Neural cell (in vitro differentiated cells): ENCODE data around the gene SESN1. TPM values are rescaled to one million over a fixed set of nuclear protein-coding genes. Genes with fewer than 3 reads are reported as not detected.

ENCODE experiments used
- H2AFZ ChIP-seq: fragments of 200-600, 300-800 bp; sonication (generic), shearing (Covaris generic); 2 replicates; pipeline ENCODE4 v1.6.0; 2014; ENCODE audit warnings: low read depth, mild to moderate bottlenecking, antibody characterized with exemption, low read length, moderate library complexity
- H3F3A ChIP-seq: fragments of 200-600 bp; shearing (Covaris generic); 2 replicates; pipeline ENCODE4 v1.6.1; 2016; ENCODE audit warnings: mild to moderate bottlenecking, moderate library complexity, mixed read lengths, antibody characterized with exemption, low read length; ENCODE audit not compliant: insufficient read depth, poor library complexity, severe bottlenecking
- H3K27ac ChIP-seq: fragments of 200-600, 300-800 bp; sonication (generic), shearing (Covaris generic); 2 replicates; pipeline ENCODE4 v1.5.1; 2014; ENCODE audit warnings: mild to moderate bottlenecking, low read length, moderate library complexity
- H3K27me3 ChIP-seq: fragments of 300-800, 200-600 bp; sonication (generic), shearing (Covaris generic); 2 replicates; pipeline ENCODE4 v1.6.0; 2014; ENCODE audit warnings: mild to moderate bottlenecking, low read depth, low read length, moderate library complexity; ENCODE audit not compliant: insufficient read depth
- H3K36me3 ChIP-seq: fragments of 300-800, 200-600 bp; sonication (generic), shearing (Covaris generic); 2 replicates; pipeline ENCODE4 v1.5.1; 2014; ENCODE audit warnings: mild to moderate bottlenecking, antibody characterized with exemption, low read length, moderate library complexity; ENCODE audit not compliant: insufficient read depth
- H3K4me2 ChIP-seq: fragments of 300-800, 200-600 bp; sonication (generic), shearing (Covaris generic); 2 replicates; pipeline ENCODE4 v1.6.0; 2014; ENCODE audit warnings: mild to moderate bottlenecking, low read length
- H3K4me3 ChIP-seq: fragments of 300-800, 200-600 bp; sonication (generic), shearing (Covaris generic); 2 replicates; pipeline ENCODE4 v1.5.1; 2014; ENCODE audit warnings: mild to moderate bottlenecking, low read length, moderate library complexity
- H3K79me2 ChIP-seq: fragments of 200-600 bp; shearing (Covaris generic); replicated peaks from 2 replicates; pipeline ENCODE4 v1.6.0; 2014; ENCODE audit warnings: mild to moderate bottlenecking, low read length, moderate library complexity; ENCODE audit not compliant: insufficient read depth
- H3K9ac ChIP-seq: fragments of 300-800, 200-600 bp; sonication (generic), shearing (Covaris generic); 2 replicates; pipeline ENCODE4 v1.6.1; 2016; ENCODE audit warnings: mild to moderate bottlenecking, low read length, mixed read lengths
- H3K9me2 ChIP-seq: fragments of 200-600 bp; shearing (Covaris generic); 2 replicates; pipeline ENCODE4 v1.6.1; 2016; ENCODE audit warnings: mild to moderate bottlenecking, low read length, mixed read lengths; ENCODE audit not compliant: insufficient read depth
- H3K9me3 ChIP-seq: fragments of 200-600, 300-800 bp; sonication (generic), shearing (Covaris generic); 2 replicates; pipeline ENCODE4 v1.6.1; 2016; ENCODE audit warnings: mild to moderate bottlenecking, mixed run types, low read length, moderate library complexity, mixed read lengths
- H4K20me1 ChIP-seq: fragments of 200-600 bp; shearing (Covaris generic); 2 replicates; pipeline ENCODE4 v1.6.1; 2016; ENCODE audit warnings: mild to moderate bottlenecking, mixed run types; ENCODE audit not compliant: insufficient read depth
- CTCF ChIP-seq: fragments of 450-650 bp; IDR thresholded peaks from 2 replicates; pipeline ENCODE4 v1.5.1; 2014; ENCODE audit warnings: antibody characterized with exemption, mild to moderate bottlenecking, moderate library complexity; ENCODE audit not compliant: poor library complexity, severe bottlenecking
- EP300 ChIP-seq: fragments of 450-650 bp; conservative IDR thresholded peaks from 2 replicates; pipeline ENCODE4 v1.6.1; 2014; ENCODE audit warnings: antibody characterized with exemption, mild to moderate bottlenecking, moderate library complexity; ENCODE audit not compliant: poor library complexity, severe bottlenecking
- EZH2 ChIP-seq: fragments of 200-600, 300-800 bp; shearing (Covaris generic), sonication (generic); IDR thresholded peaks from 2 replicates; pipeline ENCODE4 v1.6.1; 2014; ENCODE audit warnings: antibody characterized with exemption, low read length, borderline replicate concordance, mild to moderate bottlenecking; ENCODE audit not compliant: insufficient read depth, poor library complexity, severe bottlenecking
- MXI1 ChIP-seq: fragments of 450-650 bp; conservative IDR thresholded peaks from 2 replicates; pipeline ENCODE4 v1.6.1; 2014; ENCODE audit warnings: antibody characterized with exemption, mild to moderate bottlenecking; ENCODE audit not compliant: poor library complexity, severe bottlenecking
- POLR2AphosphoS5 ChIP-seq: IDR thresholded peaks from 2 replicates; pipeline ENCODE4 v1.6.1; 2012
- RAD21 ChIP-seq: fragments of 450-650 bp; conservative IDR thresholded peaks from 2 replicates; pipeline ENCODE4 v1.6.1; 2014; ENCODE audit warnings: antibody characterized with exemption, mild to moderate bottlenecking, moderate library complexity
- REST ChIP-seq: IDR thresholded peaks from 2 replicates; pipeline ENCODE4 v1.6.1; 2012; ENCODE audit warnings: borderline replicate concordance
- SMC3 ChIP-seq: fragments of 450-650 bp; conservative IDR thresholded peaks from 2 replicates; pipeline ENCODE4 v1.6.1; 2014; ENCODE audit warnings: antibody characterized with exemption, mild to moderate bottlenecking, moderate library complexity; ENCODE audit not compliant: poor library complexity
- TAF1 ChIP-seq: IDR thresholded peaks from 2 replicates; pipeline ENCODE4 v1.6.1; 2012; ENCODE audit warnings: low read depth
- polyA plus RNA-seq: library from polyadenylated mRNA; depleted of rRNA; stranded (reverse); fragments of >200 nt; gene quantifications from 2 replicates; pipeline ENCODE4 v1.2.3, GENCODE V29; 2014

The SESN1 gene
- polyA plus RNA-seq, 1 donor from 2014 or later, result 46.4 TPM

GRCh38 chr6:109009962-109010704, 84.5 kb downstream of the SESN1 start:
- Histone ChIP-seq H3K9me2 (no peaks in the 10 kb centered on the region), H2AFZ (peak overlapping the region; percentile 78), H3K79me2 (peaks cover 16% of the 10 kb centered on the region), H3F3A (no peaks in the 10 kb centered on the region), H3K9me3 (no peaks in the 10 kb centered on the region), H3K9ac (peak overlapping the region; percentile 78), H3K4me3 (peak overlapping the region; percentile 87), H3K4me2 (peak overlapping the region; percentile 42), H3K36me3 (no peaks in the 10 kb centered on the region), H4K20me1 (no peaks in the 10 kb centered on the region), H3K27ac (peak overlapping the region; percentile 54), H3K27me3 (no peaks in the 10 kb centered on the region)
- TF ChIP-seq CTCF, result no peak
- no peak for TF ChIP-seq REST
- no peak for TF ChIP-seq SMC3
- no peak for TF ChIP-seq RAD21
- TF ChIP-seq EP300, result no peak
- no peak for TF ChIP-seq TAF1
- TF ChIP-seq EZH2, result no peak
- no peak for TF ChIP-seq POLR2AphosphoS5
- no peak for TF ChIP-seq MXI1

GRCh38 chr6:109009236-109009961, 85.2 kb downstream of the SESN1 start:
- TF ChIP-seq REST (no peak), POLR2AphosphoS5 (peak; percentile 38), RAD21 (no peak), EZH2 (no peak), MXI1 (peak; percentile 73), SMC3 (peak; percentile 43), EP300 (peak; percentile 38), TAF1 (no peak), CTCF (no peak)
- Histone ChIP-seq H4K20me1 (no peaks in the 10 kb centered on the region), H3K4me2 (peak overlapping the region; percentile 69), H3K27ac (peak overlapping the region; percentile 54), H3K9me2 (no peaks in the 10 kb centered on the region), H3K79me2 (peaks cover 20% of the 10 kb centered on the region), H3K4me3 (peak overlapping the region; percentile 87), H3K9me3 (no peaks in the 10 kb centered on the region), H3K9ac (peak overlapping the region; percentile 78), H3K36me3 (no peaks in the 10 kb centered on the region), H2AFZ (peak overlapping the region; percentile 78), H3K27me3 (no peaks in the 10 kb centered on the region), H3F3A (no peaks in the 10 kb centered on the region)
